Measurements from ENCODE around the gene C16orf92.

GRCh38 chr16:30067584-30067916 lies 44.6 kb downstream of the C16orf92 start:
- no peak for TF ChIP-seq CTCF (IDR thresholded peaks at IDR 0.05)
- TF ChIP-seq EZH2 (IDR thresholded peaks at IDR 0.05) = no peak

All from neural progenitor cell (in vitro differentiated cells).